HPDE6-E6E7 (cell line): Measurements from ENCODE around the gene TGIF2LY.
"Not testable (repeated sequence)": the region's sequence is repeated elsewhere in the genome, so short reads cannot be mapped to it uniquely, and the experiment has no call there.

Source experiments
- DNase-seq: peaks from one replicate; pipeline ENCODE4 v3.0.0; 2011; ENCODE audit warnings: missing footprints; ENCODE audit errors: extremely low spot score

The TGIF2LY gene

DNA sequence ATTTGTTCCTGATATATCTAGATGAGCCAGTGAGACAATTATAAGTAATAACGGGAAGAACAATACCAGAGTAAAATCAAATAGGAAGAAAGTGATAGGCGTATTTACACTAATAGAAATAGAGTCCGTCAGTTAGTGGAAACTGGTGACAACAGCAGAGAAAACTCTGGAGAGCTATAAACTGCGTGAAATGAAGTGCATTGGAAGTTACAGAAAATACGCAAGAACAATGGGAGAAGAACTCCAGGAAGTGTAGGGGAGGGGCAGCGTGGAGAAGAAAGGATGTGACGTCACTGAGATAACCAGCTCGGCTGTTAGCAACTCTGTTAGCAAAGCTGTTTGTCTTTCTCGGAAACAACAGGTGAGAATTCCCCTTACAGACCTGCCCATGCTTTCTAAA is at the start of gene TGIF2LY:
Gene TGIF2LY (plus strand): TSS at position 301 of the 400 bp plus-strand sequence. CDS start 178 bp downstream, outside the sequence.
- not testable (repeated sequence) for DNase-seq
